Activated CD8-positive, alpha-beta memory T cell treated with anti-CD3 and anti-CD28 coated beads, Interleukin-2, amount 10 ng/mL, durations not matched to agents 7 days and 5 days (primary cell): ENCODE measurements around the gene LMBR1L. TPM values are rescaled to one million over a fixed set of nuclear protein-coding genes. Genes with fewer than 3 reads are reported as not detected.
A peak's percentile ranks its signal among the peaks of the same experiment; 100 is the strongest.
"Not testable (repeated sequence)": the region's sequence is repeated elsewhere in the genome, so short reads cannot be mapped to it uniquely, and the experiment has no call there.

Experiments used
- ATAC-seq: fragments of 150-1000 bp; cut with Tn5 transposase; one replicate; pipeline ENCODE4 v1.10.0; 2021; ENCODE audit warnings: moderate library complexity
- CTCF ChIA-PET: fragments of 350-600 bp; sonication (Branson Sonifier 250); formaldehyde crosslinking; loops from one replicate; lab custom pipeline; 2021; ENCODE audit warnings: antibody characterized with exemption; lab: Charles Lee
- DNase-seq: peaks from one replicate; pipeline ENCODE4 v3.0.0-alpha.2; 2020
- H3K27ac Mint-ChIP-seq: one replicate; pipeline ENCODE4 v1.8.0; 2021; ENCODE audit warnings: mild to moderate bottlenecking, mixed read lengths
- H3K27me3 Mint-ChIP-seq: one replicate; pipeline ENCODE4 v1.8.0; 2021; ENCODE audit warnings: mixed read lengths
- H3K36me3 Mint-ChIP-seq: one replicate; pipeline ENCODE4 v1.8.0; 2021; ENCODE audit warnings: mild to moderate bottlenecking, mixed read lengths
- H3K4me1 Mint-ChIP-seq: one replicate; pipeline ENCODE4 v1.8.0; 2021; ENCODE audit warnings: mixed read lengths
- H3K4me3 Mint-ChIP-seq: one replicate; pipeline ENCODE4 v1.8.0; 2021; ENCODE audit warnings: mild to moderate bottlenecking, moderate library complexity, mixed read lengths
- H3K9me3 Mint-ChIP-seq: one replicate; pipeline ENCODE4 v1.8.0; 2022; ENCODE audit warnings: low read depth, mixed read lengths
- total RNA-seq, 2 experiments: library from RNA; stranded (reverse); gene quantifications; one replicate each; pipeline ENCODE4 v1.2.3, GENCODE V29; 2021

The LMBR1L gene
- total RNA-seq, 2 experiments from 2014 or later: 46.9 to 53.4 TPM

DNA sequence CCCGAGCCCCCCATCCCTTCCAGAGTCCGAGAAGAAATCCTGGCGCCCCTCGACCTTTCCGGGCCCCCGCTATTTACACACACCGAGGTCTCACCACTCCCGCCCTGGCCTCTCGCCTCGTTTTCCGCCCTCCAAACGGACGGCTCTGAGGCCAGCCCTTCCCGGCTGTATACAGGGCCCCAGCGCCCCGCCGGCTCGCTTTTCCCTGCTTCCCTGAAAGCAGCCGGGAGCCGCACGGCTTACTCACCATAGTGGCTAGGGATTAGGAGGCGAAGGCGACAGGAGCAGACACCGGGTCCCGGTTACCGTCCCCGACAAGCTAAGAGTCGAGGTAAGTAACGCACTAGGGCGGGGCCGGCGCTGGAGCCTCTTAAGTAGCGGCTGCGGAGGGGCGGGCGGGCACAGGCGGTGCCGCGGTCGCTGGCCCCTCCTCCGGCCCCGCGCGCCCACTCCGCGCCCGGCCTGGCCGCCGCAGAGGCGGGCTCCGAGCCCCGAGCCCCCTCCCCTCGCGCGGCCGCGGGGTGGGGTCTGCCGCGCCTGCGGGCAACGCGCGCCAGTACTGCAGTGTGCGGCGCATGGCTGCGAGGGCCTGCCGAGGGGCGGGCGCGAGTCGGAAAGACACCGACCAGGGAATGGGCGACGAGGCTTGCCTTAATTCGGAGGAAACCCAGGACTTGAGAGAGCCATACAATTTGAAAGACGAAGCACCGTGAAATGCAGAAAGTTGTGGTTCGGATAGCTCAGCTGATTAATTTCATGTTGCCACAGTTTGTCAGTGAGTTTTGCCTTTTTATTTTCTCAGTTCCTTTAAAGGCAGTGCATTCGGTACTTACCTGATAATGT is 20.6 kb upstream of the LMBR1L start, which contains the start of gene TUBA1B:
Gene TUBA1B, minus strand, starts transcription at position 345 of the 843 bp plus-strand sequence. Its CDS starts 95 bp downstream, at position 250.
- DNase-seq (peak; percentile 94), ATAC-seq (peak; percentile 79)
- peaks cover 43% of the 10 kb centered on the region for H3K36me3 Mint-ChIP-seq
- CTCF ChIA-PET: interaction anchor here (0.8 to 4.6 kb wide), 27 partner anchors 9 to 191 kb away, joined by 3 to 38 read pairs (median 5); partner anchors contain the start of genes DHH, LMBR1L, RHEBL1 and TROAP
- peak within 1 kb of the TSS; percentile 84 for H3K4me3 Mint-ChIP-seq
- peaks cover 51% of the 10 kb centered on the region for H3K4me1 Mint-ChIP-seq
- H3K27me3 Mint-ChIP-seq: peaks cover 6% of the 10 kb centered on the region
- peak within 1 kb of the TSS; percentile 99 for H3K27ac Mint-ChIP-seq
- no peaks in the 10 kb centered on the region for H3K9me3 Mint-ChIP-seq

GRCh38 chr12:49130151-49131050 is 19.8 kb upstream of the LMBR1L start:
- Mint-ChIP-seq H3K4me1 (peaks cover 51% of the 10 kb centered on the region), H3K36me3 (peaks cover 40% of the 10 kb centered on the region), H3K4me3 (peak overlapping the region; percentile 84), H3K9me3 (no peaks in the 10 kb centered on the region), H3K27me3 (peaks cover 6% of the 10 kb centered on the region), H3K27ac (peak overlapping the region; percentile 99)
- DNase-seq (peak; percentile 95), ATAC-seq (peak; percentile 63)
- CTCF ChIA-PET: interaction anchor here (0.6 to 4.6 kb wide), 31 partner anchors 10 to 278 kb away, joined by 3 to 38 read pairs (median 5); partner anchors contain the start of genes DDX23, DHH, LMBR1L and RHEBL1

DNA sequence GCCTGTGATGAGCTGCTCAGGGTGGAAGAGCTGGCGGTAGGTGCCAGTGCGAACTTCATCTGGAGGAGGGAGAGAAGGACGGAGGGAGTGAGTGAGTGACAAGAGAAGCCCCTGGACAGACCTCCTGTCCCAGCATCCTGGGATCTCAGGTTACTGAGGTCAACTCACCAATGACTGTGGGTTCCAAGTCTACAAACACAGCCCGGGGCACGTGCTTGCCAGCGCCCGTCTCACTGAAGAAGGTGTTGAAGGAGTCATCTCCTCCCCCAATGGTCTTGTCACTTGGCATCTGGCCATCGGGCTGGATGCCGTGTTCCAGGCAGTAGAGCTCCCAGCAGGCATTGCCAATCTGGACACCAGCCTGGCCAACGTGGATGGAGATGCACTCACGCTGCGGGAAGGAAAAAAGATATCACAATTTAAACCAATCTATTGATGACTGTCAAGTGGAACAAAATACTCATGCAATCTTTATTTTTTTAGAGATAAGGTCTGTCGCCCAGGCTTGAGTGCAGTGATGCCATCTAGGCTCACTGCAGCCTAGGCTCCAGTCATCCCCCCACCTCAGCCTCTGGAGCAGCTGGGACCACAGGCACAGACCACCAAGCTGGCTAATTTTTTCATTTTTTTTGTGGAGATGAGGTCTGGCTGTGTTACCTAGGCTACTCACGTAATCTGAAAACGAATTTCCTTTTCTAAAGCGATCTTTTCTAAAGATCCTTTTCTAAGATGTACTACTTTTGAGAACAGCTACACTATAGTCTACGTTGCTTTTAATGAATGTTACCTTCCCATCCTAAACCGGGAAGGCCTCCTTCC is 18.9 kb upstream of the LMBR1L start:
- ATAC-seq: no peak
- Mint-ChIP-seq H3K27ac (peak overlapping the region; percentile 99), H3K36me3 (peaks cover 40% of the 10 kb centered on the region), H3K9me3 (no peaks in the 10 kb centered on the region), H3K4me3 (peak overlapping the region; percentile 84), H3K4me1 (peaks cover 49% of the 10 kb centered on the region), H3K27me3 (peaks cover 6% of the 10 kb centered on the region)
- no peak for DNase-seq
- CTCF ChIA-PET: interaction anchor here (0.6 to 4.6 kb wide), 21 partner anchors 9 to 278 kb away, joined by 3 to 38 read pairs (median 6); partner anchors contain the start of genes DDX23, DHH, LMBR1L and RHEBL1

DNA sequence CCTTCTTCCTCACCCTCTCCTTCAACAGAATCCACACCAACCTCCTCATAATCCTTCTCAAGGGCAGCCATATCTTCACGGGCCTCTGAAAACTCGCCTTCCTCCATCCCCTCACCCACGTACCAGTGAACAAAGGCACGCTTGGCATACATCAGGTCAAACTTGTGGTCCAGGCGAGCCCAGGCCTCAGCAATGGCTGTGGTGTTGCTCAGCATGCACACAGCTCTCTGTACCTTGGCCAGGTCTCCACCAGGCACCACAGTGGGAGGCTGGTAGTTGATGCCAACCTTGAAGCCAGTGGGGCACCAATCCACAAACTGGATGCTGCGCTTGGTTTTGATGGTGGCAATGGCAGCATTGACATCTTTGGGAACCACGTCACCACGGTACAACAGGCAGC is 17.3 kb upstream of the LMBR1L start:
- CTCF ChIA-PET: interaction anchor here (1.3 to 4.2 kb wide), 4 partner anchors 30 to 64 kb away, joined by 4 to 38 read pairs (median 5); no protein-coding TSS in a partner anchor
- not testable (repeated sequence) for ATAC-seq, H3K9me3 Mint-ChIP-seq, DNase-seq, H3K27me3 Mint-ChIP-seq
- Mint-ChIP-seq H3K36me3 (peaks cover 40% of the 10 kb centered on the region), H3K4me3 (peak overlapping the region; percentile 42), H3K27ac (peak overlapping the region; percentile 16), H3K4me1 (peaks cover 38% of the 10 kb centered on the region)

DNA sequence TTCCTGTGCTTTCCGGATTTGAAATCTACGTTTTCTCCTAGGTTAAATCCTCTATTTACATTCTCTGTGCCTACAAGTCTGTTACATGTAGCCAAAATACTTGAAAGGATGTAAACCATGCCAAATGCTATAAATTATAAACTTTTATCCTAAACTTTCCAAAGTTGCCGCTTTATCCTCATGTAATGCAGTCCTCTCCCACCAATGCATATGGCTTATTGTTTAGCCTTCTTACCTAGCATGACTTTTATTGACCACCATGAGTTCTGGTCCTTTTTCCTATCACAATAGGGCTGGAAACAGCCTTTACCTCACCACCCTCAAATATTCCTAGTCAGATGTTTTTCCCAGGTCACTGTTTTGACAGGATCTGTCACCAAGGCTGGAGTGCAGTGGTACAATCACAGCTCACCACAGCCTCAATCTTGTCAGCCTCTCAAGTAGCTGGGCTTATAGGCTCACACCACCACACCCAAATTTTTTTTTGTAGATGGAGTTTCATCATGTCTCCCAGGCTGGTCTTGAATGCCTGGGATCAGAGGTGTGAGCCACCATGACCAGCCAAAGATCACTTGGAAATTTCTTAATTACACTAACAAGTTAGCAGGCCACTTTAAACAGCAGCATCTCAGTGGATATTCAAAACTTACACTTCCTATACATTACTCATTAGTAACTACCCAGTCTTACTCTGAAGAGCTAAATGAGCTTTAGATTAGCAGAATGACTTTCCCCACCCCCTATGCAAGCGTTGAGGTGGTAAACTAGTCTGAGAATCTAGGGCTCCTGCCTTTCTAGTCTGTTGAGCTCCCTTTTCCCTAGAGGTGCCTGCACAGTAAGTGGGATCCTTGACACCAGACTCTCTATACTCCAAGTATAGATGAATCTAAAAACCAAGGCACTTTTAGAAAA is 16.5 kb upstream of the LMBR1L start:
- ATAC-seq (no peak), DNase-seq (no peak)
- H3K9me3 Mint-ChIP-seq: no peaks in the 10 kb centered on the region
- H3K4me3 Mint-ChIP-seq: peak overlapping the region; percentile 42
- H3K36me3 Mint-ChIP-seq: peaks cover 40% of the 10 kb centered on the region
- peak overlapping the region; percentile 16 for H3K27ac Mint-ChIP-seq
- H3K4me1 Mint-ChIP-seq: peaks cover 31% of the 10 kb centered on the region
- H3K27me3 Mint-ChIP-seq: peaks cover 6% of the 10 kb centered on the region
- CTCF ChIA-PET: interaction anchor here (1.3 to 1.4 kb wide), 3 partner anchors 29 to 63 kb away, joined by 4 to 5 read pairs (median 5); no protein-coding TSS in a partner anchor

DNA sequence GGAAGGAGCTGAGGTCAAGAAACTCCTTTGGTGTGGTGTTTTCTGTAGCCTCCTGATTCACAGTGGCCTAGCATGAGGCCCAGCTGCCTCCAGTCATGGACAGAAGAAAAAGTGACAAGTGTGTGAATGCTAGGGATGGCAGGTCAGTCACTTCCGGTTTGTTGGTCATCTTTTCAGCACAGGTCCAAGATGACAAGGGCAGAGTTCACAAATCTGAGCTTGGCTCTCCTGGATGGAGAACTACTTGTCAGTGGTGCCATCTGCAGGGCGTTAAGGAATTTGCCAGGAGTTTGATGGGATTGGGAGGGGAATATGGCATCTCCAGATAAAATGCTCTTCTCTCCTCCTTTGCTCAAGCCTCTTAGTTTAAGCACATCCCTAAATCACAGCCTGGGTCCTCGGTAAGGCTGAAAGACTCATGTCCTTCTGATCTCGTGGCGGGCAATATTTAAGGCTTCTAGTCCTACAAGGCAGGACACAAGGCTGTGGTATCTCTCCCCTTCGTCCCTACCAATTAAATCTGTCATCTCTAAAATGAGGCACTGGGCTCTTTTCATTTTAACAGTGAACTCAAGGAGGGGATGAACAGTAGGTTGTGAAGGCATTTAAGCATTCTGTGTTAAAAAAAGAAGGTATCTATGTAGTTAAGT is 10.5 kb upstream of the LMBR1L start:
- Mint-ChIP-seq H3K9me3 (no peaks in the 10 kb centered on the region), H3K4me3 (no peak overlapping the region), H3K27ac (no peak overlapping the region), H3K4me1 (no peaks in the 10 kb centered on the region), H3K27me3 (no peaks in the 10 kb centered on the region), H3K36me3 (no peaks in the 10 kb centered on the region)
- ATAC-seq (no peak), DNase-seq (no peak)
- CTCF ChIA-PET: interaction anchor here (1.8 to 4.1 kb wide), 6 partner anchors 9 to 57 kb away, joined by 5 to 17 read pairs (median 9); partner anchors contain the start of gene LMBR1L

DNA sequence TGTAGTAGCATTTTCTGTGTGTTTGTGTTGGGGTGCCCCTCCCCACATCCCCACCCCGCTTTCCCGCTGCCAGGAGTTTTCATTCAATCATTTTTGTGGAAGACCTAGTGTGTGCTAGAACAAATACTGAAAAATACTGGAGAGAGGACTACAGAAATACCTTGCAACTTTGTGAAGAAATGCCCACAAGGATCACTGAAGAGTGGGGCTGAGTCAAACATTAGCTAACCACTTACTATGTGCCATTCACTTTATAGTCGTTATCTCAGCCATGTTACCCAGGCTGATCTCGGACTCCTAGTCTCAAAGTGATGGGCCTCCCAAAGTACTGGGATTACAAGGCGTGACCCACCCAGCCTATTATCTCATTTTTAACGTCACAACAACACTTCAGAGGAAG is 559 bp upstream of the LMBR1L start:
- Mint-ChIP-seq H3K27ac (peak overlapping the region; percentile 87), H3K36me3 (no peaks in the 10 kb centered on the region), H3K4me1 (peaks cover 28% of the 10 kb centered on the region), H3K27me3 (no peaks in the 10 kb centered on the region), H3K4me3 (peak overlapping the region; percentile 94), H3K9me3 (no peaks in the 10 kb centered on the region)
- DNase-seq (no peak), ATAC-seq (no peak)
- CTCF ChIA-PET: interaction anchor here (0.8 to 9.4 kb wide), 13 partner anchors 9 to 157 kb away, joined by 3 to 80 read pairs (median 8); partner anchors contain the start of genes DHH, RHEBL1 and TUBA1B

- CTCF ChIA-PET: interaction anchor here (0.9 to 9.4 kb wide), 14 partner anchors 8 to 314 kb away, joined by 3 to 80 read pairs (median 8); partner anchors contain the start of genes DHH, RHEBL1 and TUBA1B
- peak overlapping the region; percentile 94 for H3K4me3 Mint-ChIP-seq
- no peak for ATAC-seq
- no peak for DNase-seq
- H3K27me3 Mint-ChIP-seq: no peaks in the 10 kb centered on the region
- no peaks in the 10 kb centered on the region for H3K36me3 Mint-ChIP-seq
- H3K9me3 Mint-ChIP-seq: no peaks in the 10 kb centered on the region
- H3K4me1 Mint-ChIP-seq: peaks cover 28% of the 10 kb centered on the region
- peak overlapping the region; percentile 87 for H3K27ac Mint-ChIP-seq
These were observed 795 bp downstream of the LMBR1L start for GRCh38 chr12:49109641-49110463.

GRCh38 chr12:49108958-49109404 is 1.7 kb downstream of the LMBR1L start:
- Mint-ChIP-seq H3K36me3 (no peaks in the 10 kb centered on the region), H3K4me1 (peaks cover 34% of the 10 kb centered on the region)

GRCh38 chr12:49105504-49106084 is 5.1 kb downstream of the LMBR1L start:
- no peaks in the 10 kb centered on the region for H3K27me3 Mint-ChIP-seq

More at GRCh38 chr12:49108958-49109404, 1.7 kb downstream of the LMBR1L start:
- CTCF ChIA-PET: interaction anchor here (0.9 to 9.4 kb wide), 9 partner anchors 8 to 121 kb away, joined by 3 to 80 read pairs (median 11); partner anchors contain the start of genes DHH and TUBA1B
- Mint-ChIP-seq H3K27me3 (no peaks in the 10 kb centered on the region), H3K4me3 (peak overlapping the region; percentile 94), H3K27ac (no peak overlapping the region), H3K9me3 (no peaks in the 10 kb centered on the region)
- no peak for ATAC-seq
- no peak for DNase-seq

More at GRCh38 chr12:49105504-49106084, 5.1 kb downstream of the LMBR1L start:
- Mint-ChIP-seq H3K27ac (no peak overlapping the region), H3K4me1 (peaks cover 25% of the 10 kb centered on the region), H3K9me3 (no peaks in the 10 kb centered on the region), H3K4me3 (no peak overlapping the region), H3K36me3 (peaks cover 4% of the 10 kb centered on the region)
- CTCF ChIA-PET: interaction anchor here (1.0 to 9.4 kb wide), 9 partner anchors 9 to 42 kb away, joined by 3 to 80 read pairs (median 5); partner anchors contain the start of genes DHH and RHEBL1
- ATAC-seq (no peak), DNase-seq (no peak)
